ENCODE measurements around the gene RFC3.
"Not testable (repeated sequence)": the region's sequence is repeated elsewhere in the genome, so short reads cannot be mapped to it uniquely, and the experiment has no call there.

The RFC3 gene, protein sequence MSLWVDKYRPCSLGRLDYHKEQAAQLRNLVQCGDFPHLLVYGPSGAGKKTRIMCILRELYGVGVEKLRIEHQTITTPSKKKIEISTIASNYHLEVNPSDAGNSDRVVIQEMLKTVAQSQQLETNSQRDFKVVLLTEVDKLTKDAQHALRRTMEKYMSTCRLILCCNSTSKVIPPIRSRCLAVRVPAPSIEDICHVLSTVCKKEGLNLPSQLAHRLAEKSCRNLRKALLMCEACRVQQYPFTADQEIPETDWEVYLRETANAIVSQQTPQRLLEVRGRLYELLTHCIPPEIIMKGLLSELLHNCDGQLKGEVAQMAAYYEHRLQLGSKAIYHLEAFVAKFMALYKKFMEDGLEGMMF

DNA sequence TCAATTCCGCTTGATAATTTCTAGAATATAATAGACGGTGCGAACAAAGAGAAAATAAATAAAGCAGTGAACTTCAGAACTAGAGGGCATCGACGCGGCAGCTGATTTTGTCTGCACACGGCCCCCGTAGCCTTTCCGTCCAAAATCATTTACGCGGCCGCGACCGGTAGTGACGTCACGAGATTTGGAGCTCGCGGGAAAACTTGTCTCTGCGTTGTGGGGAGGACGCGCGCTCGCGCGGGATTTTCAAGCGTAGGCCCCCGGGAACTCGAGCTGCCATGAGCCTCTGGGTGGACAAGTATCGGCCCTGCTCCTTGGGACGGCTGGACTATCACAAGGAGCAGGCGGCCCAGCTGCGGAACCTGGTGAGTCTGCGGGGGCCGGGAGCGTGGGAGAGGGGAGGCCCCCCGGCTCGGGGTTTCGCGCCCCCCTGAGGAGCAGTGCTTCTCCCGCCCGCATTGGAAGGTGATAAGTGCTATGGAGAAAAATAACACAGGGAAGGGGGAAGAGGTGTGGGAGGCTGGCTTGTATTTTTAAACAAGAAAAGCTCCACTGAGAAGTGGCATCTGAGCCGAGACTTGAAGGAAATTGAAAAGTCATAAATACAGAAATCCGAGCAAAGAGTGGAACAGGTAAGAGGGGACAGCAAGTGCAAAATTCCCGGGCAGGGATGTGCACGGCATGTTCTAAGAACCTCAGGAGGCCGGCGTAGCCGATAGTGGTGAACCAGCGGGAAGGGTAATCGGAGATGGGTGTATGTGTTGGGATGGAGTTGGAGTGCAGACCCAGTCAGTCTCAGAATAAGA, at the start of gene RFC3:
TSS of gene RFC3 (plus strand) at position 249 of the 806 bp plus-strand sequence. CDS start at position 279, 30 bp downstream.
- peak; percentile 82 for DNase-seq (ENCODE audit: low read depth)
- peak within 1 kb of the TSS; percentile 92 for H3K4me3 ChIP-seq (ENCODE audit: low read depth, low read length)

DNA sequence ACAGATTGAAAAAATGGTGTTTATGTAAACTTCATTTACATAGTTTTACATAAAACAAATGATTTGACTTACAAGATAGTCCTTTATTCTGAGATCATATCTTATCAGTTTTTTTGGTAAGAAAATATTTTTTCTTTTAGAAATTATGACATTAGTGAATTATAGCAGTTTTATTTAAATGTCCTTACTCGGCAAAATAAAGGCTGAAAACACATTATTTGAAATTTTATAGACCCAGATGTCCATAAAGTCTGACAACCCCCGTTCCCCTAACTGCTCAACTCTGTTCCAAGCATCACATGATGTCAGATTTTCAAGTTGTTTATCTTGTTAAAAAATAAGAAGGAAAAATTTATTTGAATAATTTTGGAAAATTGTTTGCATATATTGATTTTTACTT, 46.7 kb upstream of the RFC3 start:
- DNase-seq (ENCODE audit: low read depth), result no peak
- H3K4me3 ChIP-seq (ENCODE audit: low read depth, low read length), result no peak overlapping the region

DNA sequence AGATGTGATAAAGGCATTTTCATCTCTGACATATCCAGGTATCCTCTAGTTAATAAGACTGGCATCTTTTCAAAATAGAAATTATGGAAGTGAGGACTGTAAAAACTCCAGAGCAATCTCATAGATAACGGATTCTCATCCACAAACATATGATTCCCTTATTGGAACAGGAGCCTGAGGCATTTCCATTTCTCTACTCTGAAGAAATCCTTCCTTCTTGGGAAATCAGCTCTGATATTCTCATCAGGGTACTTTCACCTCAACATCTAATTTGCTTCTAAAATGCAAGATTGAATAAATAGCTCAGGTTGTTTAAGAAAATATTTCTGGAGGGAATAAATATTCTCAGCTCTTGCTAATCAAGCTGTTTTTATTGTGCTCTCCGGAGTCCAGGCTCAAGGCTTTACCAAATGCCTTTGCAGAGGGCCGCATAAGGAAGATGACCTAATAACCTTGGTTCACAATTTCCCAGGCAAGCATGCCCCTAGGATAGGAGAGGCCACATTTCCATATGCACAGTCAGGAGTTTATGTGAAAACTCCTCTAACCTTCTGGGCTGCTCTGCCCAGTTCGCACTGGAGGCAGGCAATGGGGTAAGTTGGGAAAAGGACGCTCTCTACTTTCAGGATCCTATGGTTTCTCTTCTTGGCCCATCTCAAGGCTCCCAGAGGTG, 44.0 kb upstream of the RFC3 start:
- no peak overlapping the region for H3K4me3 ChIP-seq (ENCODE audit: low read depth, low read length)
- no peak for DNase-seq (ENCODE audit: low read depth)

DNA sequence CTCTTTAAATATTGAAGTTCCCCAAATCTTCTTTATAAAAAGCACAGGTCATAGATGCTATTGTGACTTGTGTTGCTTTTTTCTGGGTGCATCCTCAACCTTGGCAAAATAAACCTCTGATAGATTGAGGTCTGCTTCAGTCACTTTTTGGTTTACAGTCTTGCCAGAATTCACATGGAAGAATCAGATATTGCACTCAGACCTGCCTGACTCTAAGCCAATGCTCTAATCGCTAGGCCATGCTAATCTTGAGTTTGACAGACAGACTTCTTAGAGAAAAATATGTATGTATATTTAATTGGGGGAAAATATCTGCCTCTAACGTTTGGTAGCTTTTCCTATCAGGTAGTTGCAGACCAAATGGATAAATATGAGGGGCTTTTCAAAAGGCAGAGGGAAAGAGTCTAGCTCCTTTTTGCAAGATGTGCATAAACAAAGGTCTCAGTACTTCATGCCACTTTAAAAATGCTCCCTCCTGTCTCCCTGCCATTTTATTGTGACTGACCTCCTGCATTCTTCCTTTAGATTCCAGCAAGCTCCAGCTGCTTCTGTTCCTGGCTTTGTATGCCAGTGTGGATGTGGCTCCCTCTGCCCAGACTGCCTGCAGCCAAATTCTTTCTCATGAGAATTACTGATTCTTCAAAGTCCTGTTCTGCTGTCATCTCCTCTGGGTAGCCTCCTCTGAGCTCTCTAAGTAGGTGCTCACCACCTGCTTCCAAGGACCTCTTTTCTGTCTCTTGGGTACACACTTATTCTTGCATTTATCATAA, 42.4 kb upstream of the RFC3 start:
- DNase-seq (ENCODE audit: low read depth), result no peak
- H3K4me3 ChIP-seq (ENCODE audit: low read depth, low read length), result no peak overlapping the region

- H3K4me3 ChIP-seq (ENCODE audit: low read depth, low read length), result no peak overlapping the region
Observed at GRCh38 chr13:33776239-33776881, 41.6 kb upstream of the RFC3 start.

GRCh38 chr13:33782631-33783030, 35.3 kb upstream of the RFC3 start:
- no peak for DNase-seq (ENCODE audit: low read depth)
- no peak overlapping the region for H3K4me3 ChIP-seq (ENCODE audit: low read depth, low read length)

More at GRCh38 chr13:33776239-33776881, 41.6 kb upstream of the RFC3 start:
- DNase-seq (ENCODE audit: low read depth), result no peak

- DNase-seq (ENCODE audit: low read depth); H3K4me3 ChIP-seq (ENCODE audit: low read depth, low read length): not testable (repeated sequence)
Observed at GRCh38 chr13:33783212-33783611, 34.7 kb upstream of the RFC3 start.

GRCh38 chr13:33784738-33785137, 33.2 kb upstream of the RFC3 start:
- no peak overlapping the region for H3K4me3 ChIP-seq (ENCODE audit: low read depth, low read length)
- no peak for DNase-seq (ENCODE audit: low read depth)

DNA sequence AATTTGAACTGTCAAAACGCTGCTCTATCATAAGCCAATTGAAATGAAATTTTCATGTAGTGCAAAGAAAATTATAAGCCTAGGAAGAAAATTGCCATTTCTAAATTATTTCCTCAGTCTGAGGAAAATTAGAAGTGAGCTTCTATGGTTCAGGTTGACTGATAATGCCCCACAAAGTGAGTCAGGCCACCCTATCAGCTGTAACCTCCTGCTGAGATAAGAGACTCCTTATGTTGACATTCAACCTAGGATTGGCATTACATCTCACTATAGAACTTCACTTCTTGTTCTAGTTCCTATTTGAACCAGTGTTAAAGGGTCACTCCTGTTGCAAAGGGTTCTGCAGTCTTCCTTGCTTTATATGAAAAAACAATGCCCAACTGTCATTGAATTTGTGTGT, 32.6 kb upstream of the RFC3 start:
- DNase-seq (ENCODE audit: low read depth), result no peak
- H3K4me3 ChIP-seq (ENCODE audit: low read depth, low read length), result no peak overlapping the region

- no peak for DNase-seq (ENCODE audit: low read depth)
- H3K4me3 ChIP-seq (ENCODE audit: low read depth, low read length), result peak overlapping the region; percentile 16
Observed at GRCh38 chr13:33787051-33787591, 30.8 kb upstream of the RFC3 start.

GRCh38 chr13:33789066-33789606, 28.8 kb upstream of the RFC3 start:
- no peak for DNase-seq (ENCODE audit: low read depth)

DNA sequence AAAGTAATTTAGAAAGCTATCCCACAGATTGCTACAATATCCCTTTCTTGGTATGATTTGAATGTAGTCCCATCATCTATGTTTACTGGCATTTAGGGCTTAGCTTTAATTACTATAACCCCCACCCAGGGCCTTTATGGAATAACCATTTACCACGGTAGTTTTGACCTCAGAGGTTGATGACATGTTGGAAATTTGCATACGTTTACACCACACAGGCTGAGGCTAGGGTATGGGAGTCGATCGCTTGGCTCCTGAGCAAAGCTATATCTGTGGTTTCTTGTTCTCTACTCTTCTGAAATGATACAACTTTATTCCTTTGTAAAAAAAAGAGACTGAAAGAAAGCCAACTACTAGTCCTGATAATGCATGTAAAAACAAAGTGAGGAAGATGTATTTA, 28.2 kb upstream of the RFC3 start:
- DNase-seq (ENCODE audit: low read depth), result no peak
- H3K4me3 ChIP-seq (ENCODE audit: low read depth, low read length), result no peak overlapping the region

More at GRCh38 chr13:33789066-33789606, 28.8 kb upstream of the RFC3 start:
- H3K4me3 ChIP-seq (ENCODE audit: low read depth, low read length), result no peak overlapping the region

DNA sequence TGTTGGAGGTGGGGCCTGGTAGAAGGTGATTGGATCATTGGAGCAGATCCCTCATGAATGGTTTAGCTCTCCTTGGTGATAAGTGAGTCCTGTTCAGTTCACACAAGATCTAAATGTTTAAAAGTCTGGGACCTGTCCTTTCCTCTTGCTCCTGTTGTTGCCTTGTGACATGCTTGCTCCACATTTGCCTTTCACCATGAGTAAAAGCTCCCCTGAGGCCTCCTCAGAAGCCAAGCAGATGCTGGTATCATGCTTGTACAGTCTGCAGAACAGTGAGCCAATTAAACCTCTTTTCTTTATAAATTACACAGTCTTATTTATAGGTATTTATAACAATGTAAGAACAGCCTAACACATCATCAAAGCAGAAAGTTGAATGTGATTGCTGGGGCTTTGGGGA, 24.2 kb upstream of the RFC3 start:
- H3K4me3 ChIP-seq (ENCODE audit: low read depth, low read length), result no peak overlapping the region
- DNase-seq (ENCODE audit: low read depth), result no peak

GRCh38 chr13:33794576-33794975, 23.4 kb upstream of the RFC3 start:
- no peak for DNase-seq (ENCODE audit: low read depth)
- H3K4me3 ChIP-seq (ENCODE audit: low read depth, low read length), result no peak overlapping the region

GRCh38 chr13:33796095-33796494, 21.9 kb upstream of the RFC3 start:
- no peak overlapping the region for H3K4me3 ChIP-seq (ENCODE audit: low read depth, low read length)
- no peak for DNase-seq (ENCODE audit: low read depth)

DNA sequence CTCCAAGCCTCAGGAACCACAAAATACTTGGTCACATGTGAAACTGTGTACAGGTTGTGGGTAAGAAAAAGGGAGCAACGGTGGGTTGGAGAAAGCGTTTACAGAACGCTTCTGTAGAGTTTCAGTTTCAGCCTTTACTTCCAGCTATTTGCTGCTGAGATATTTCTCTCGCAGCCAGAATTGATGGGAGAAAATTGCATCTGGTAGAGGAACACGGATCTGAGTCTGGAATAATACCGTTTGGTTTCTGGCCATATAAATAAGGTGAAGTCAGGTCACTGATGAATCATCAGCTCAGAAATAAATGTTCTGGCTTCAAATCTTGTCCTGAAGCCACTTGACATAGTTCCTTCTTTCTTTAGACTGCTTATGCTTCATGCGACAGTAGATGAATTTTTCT, 20.3 kb upstream of the RFC3 start:
- DNase-seq (ENCODE audit: low read depth), result no peak
- H3K4me3 ChIP-seq (ENCODE audit: low read depth, low read length), result peak overlapping the region; percentile 9

DNA sequence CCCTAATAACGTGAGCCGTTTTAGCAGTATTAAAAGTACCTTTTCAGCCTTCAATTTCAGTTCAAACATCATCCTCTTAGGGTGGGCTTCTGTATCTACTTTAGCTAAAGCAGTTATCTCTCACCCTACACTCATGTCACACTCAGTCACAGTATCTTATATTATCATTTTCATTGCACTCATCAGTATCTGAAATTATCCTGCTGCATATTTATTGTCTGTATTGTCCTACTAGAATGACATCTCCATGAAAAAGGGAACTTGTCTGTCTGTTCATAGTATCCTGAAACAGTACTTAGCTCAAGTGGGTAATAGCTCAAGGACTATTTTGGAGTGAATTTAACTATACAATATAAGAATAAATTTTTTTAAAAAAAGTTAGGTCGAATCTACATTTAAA, 19.9 kb upstream of the RFC3 start:
- H3K4me3 ChIP-seq (ENCODE audit: low read depth, low read length), result no peak overlapping the region
- DNase-seq (ENCODE audit: low read depth), result no peak

DNA sequence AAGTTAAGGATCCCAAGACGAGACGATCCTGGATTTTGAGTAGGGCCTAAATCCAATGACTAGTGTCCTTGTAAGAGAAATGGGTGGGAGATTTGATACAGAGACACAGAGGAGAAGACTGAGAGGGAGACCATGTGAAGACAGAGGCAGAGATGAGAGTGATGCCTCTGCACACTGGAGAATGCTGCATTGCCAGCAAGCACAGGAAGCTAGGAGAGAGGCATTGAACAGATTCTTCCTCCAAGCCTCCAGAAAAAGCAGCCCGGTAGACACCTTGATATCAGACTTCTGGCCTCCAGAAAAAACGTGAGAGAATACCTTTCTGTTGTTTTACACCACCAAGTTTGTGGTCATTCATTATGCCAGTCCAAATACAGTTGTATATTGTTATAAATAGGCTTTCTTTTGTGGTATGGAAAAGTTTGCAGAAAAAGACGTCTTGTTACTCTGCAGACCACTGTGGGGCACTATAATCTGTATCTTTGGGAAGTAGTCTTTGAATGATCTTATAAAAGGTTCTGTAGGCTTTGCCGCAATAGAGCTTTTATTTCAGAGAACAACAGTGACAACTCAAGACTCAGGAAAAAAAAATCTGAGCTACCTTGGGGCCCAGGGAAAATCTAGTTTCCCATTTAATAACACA, 17.9 kb upstream of the RFC3 start:
- H3K4me3 ChIP-seq (ENCODE audit: low read depth, low read length), result no peak overlapping the region
- no peak for DNase-seq (ENCODE audit: low read depth)
